GM21367 (cell line): ENCODE measurements around the gene KCNMA1.

Experiments used
- ATAC-seq: cut with Tn5 transposase; IDR thresholded peaks from one replicate; pipeline ENCODE4 v1.9.1; 2021; ENCODE audit not compliant: unreplicated experiment

The KCNMA1 gene

GRCh38 chr10:76942628-76943416 lies 694.8 kb downstream of the KCNMA1 start:
- no peak for ATAC-seq

GRCh38 chr10:76939933-76940468 lies 697.6 kb downstream of the KCNMA1 start:
- no peak for ATAC-seq

- no peak for ATAC-seq
Observed at GRCh38 chr10:76937181-76937600, 700.4 kb downstream of the KCNMA1 start.

- no peak for ATAC-seq
Observed at GRCh38 chr10:76935941-76936613, 701.5 kb downstream of the KCNMA1 start.

- ATAC-seq: no peak
Observed at GRCh38 chr10:76928565-76928964, 709.0 kb downstream of the KCNMA1 start.

- no peak for ATAC-seq
Observed at GRCh38 chr10:76925636-76926405, 711.8 kb downstream of the KCNMA1 start.

- no peak for ATAC-seq
Observed at GRCh38 chr10:76922666-76923065, 714.9 kb downstream of the KCNMA1 start.

GRCh38 chr10:76921383-76922010 lies 716.1 kb downstream of the KCNMA1 start:
- ATAC-seq: no peak

- ATAC-seq: no peak
Observed at GRCh38 chr10:76920581-76920980, 717.0 kb downstream of the KCNMA1 start.

- no peak for ATAC-seq
Observed at GRCh38 chr10:76918106-76918505, 719.5 kb downstream of the KCNMA1 start.

- ATAC-seq: no peak
Observed at GRCh38 chr10:76917071-76917470, 720.5 kb downstream of the KCNMA1 start.

- no peak for ATAC-seq
Observed at GRCh38 chr10:76916536-76916935, 721.1 kb downstream of the KCNMA1 start.

GRCh38 chr10:76915316-76915715 lies 722.3 kb downstream of the KCNMA1 start:
- no peak for ATAC-seq

- no peak for ATAC-seq
Observed at GRCh38 chr10:76911184-76911583, 726.4 kb downstream of the KCNMA1 start.

- no peak for ATAC-seq
Observed at GRCh38 chr10:76910184-76910962, 727.2 kb downstream of the KCNMA1 start.

GRCh38 chr10:76906256-76906655 lies 731.4 kb downstream of the KCNMA1 start:
- no peak for ATAC-seq

- no peak for ATAC-seq
Observed at GRCh38 chr10:76905251-76905650, 732.4 kb downstream of the KCNMA1 start.

- no peak for ATAC-seq
Observed at GRCh38 chr10:76903387-76903945, 734.1 kb downstream of the KCNMA1 start.

- no peak for ATAC-seq
Observed at GRCh38 chr10:76902949-76903348, 734.7 kb downstream of the KCNMA1 start.

GRCh38 chr10:76901701-76902100 lies 735.9 kb downstream of the KCNMA1 start:
- ATAC-seq: no peak
